CD14-positive monocyte (primary cell): Measurements from ENCODE around the gene LSM14B. TPM values are rescaled to one million over a fixed set of nuclear protein-coding genes. Genes with fewer than 3 reads are reported as not detected.
A peak's percentile ranks its signal among the peaks of the same experiment; 100 is the strongest.

Experiments
- DNase-seq, 3 donors: peaks; one replicate each; pipeline ENCODE4 v3.0.0-alpha.2; 2011 to 2022
- H2AFZ ChIP-seq: 2 replicates; pipeline ENCODE4 v1.6.0; 2012; ENCODE audit warnings: mild to moderate bottlenecking, low read depth, low read length, inconsistent platforms; ENCODE audit not compliant: insufficient read depth, poor library complexity, severe bottlenecking
- H3K27ac ChIP-seq, 2 donors: 1 replicate in 1 of 2; 2 replicates in 1 of 2; pipeline ENCODE4 v1.5.1; 2012 to 2013; ENCODE audit warnings: low read length in 2 of 2, control low read depth in 1 of 2, inconsistent platforms in 1 of 2, low read depth in 1 of 2, mild to moderate bottlenecking in 1 of 2
- H3K27me3 ChIP-seq, 2 donors: one replicate each; pipeline versions ENCODE4 v1.6.0 to v1.6.1; 2011 to 2013; ENCODE audit warnings: low read length in 2 of 2; ENCODE audit not compliant: control insufficient read depth in 2 of 2, insufficient read depth in 2 of 2
- H3K36me3 ChIP-seq, 2 donors: replicated peaks in 1 of 2; 1 replicate in 1 of 2; 2 replicates in 1 of 2; pipeline versions ENCODE4 v1.5.1 to v1.6.1; 2012 to 2013; ENCODE audit warnings: low read length in 2 of 2, control low read depth in 1 of 2, inconsistent platforms in 1 of 2, mild to moderate bottlenecking in 1 of 2; ENCODE audit not compliant: insufficient read depth in 2 of 2, control insufficient read depth in 1 of 2
- H3K4me1 ChIP-seq, 2 donors: 1 replicate in 1 of 2; 2 replicates in 1 of 2; pipeline versions ENCODE4 v1.5.1 to v1.6.1; 2012 to 2013; ENCODE audit warnings: low read length in 2 of 2, control low read depth in 1 of 2, inconsistent platforms in 1 of 2, mild to moderate bottlenecking in 1 of 2, moderate library complexity in 1 of 2; ENCODE audit not compliant: insufficient read depth in 2 of 2, control insufficient read depth in 1 of 2
- H3K4me2 ChIP-seq: replicated peaks from 2 replicates; pipeline ENCODE3; 2012; ENCODE audit warnings: low read length, moderate library complexity, mild to moderate bottlenecking; ENCODE audit not compliant: poor library complexity, severe bottlenecking; ENCODE audit errors: extremely low read depth
- H3K4me3 ChIP-seq, 3 experiments: fragments of 200-600 bp in 1 of 3; sonication (generic) in 1 of 3; replicated peaks in 1 of 3; 1 replicate in 2 of 3; 2 replicates in 1 of 3; pipeline ENCODE4 v1.5.1; 2011 to 2013; ENCODE audit warnings: low read length in 3 of 3, mild to moderate bottlenecking in 3 of 3, control low read depth in 2 of 3, low read depth in 2 of 3, inconsistent platforms in 1 of 3, moderate library complexity in 1 of 3
- H3K79me2 ChIP-seq: 2 replicates; pipeline ENCODE4 v1.6.0; 2012; ENCODE audit warnings: mild to moderate bottlenecking, control low read depth, inconsistent platforms, low read length, moderate library complexity; ENCODE audit not compliant: insufficient read depth
- H3K9ac ChIP-seq: 2 replicates; pipeline ENCODE4 v1.6.0; 2017; ENCODE audit warnings: low read length, mild to moderate bottlenecking; ENCODE audit not compliant: insufficient read depth, poor library complexity, severe bottlenecking
- H3K9me3 ChIP-seq, 2 donors: replicated peaks in 1 of 2; 1 replicate in 1 of 2; 2 replicates in 1 of 2; pipeline versions ENCODE4 v1.5.1 to v1.6.1; 2012 to 2013; ENCODE audit warnings: low read length in 2 of 2, control low read depth in 1 of 2; ENCODE audit not compliant: control insufficient read depth in 1 of 2, insufficient read depth in 1 of 2
- H4K20me1 ChIP-seq: 2 replicates; pipeline ENCODE4 v1.6.0; 2012; ENCODE audit warnings: mild to moderate bottlenecking, low read length, control low read depth, moderate library complexity; ENCODE audit not compliant: insufficient read depth
- H3K27ac Mint-ChIP-seq, 7 donors: one replicate each; pipeline ENCODE4 v1.8.0; 2020; ENCODE audit warnings: mild to moderate bottlenecking in 7 of 7, mixed read lengths in 7 of 7, moderate library complexity in 6 of 7, inconsistent platforms in 2 of 7
- H3K27me3 Mint-ChIP-seq, 3 donors: one replicate each; pipeline ENCODE4 v1.8.0; 2021 to 2022; ENCODE audit warnings: low read depth in 3 of 3, mild to moderate bottlenecking in 3 of 3, mixed read lengths in 3 of 3, moderate library complexity in 3 of 3, inconsistent platforms in 1 of 3
- H3K36me3 Mint-ChIP-seq, 2 donors: one replicate each; pipeline ENCODE4 v1.8.0; 2020; ENCODE audit warnings: mixed read lengths in 2 of 2, inconsistent platforms in 1 of 2, mild to moderate bottlenecking in 1 of 2
- H3K4me1 Mint-ChIP-seq: one replicate; pipeline ENCODE4 v1.8.0; 2020; ENCODE audit warnings: mild to moderate bottlenecking, mixed read lengths
- H3K4me3 Mint-ChIP-seq, 2 donors: one replicate each; pipeline ENCODE4 v1.8.0; 2020; ENCODE audit warnings: mild to moderate bottlenecking in 2 of 2, mixed read lengths in 2 of 2, moderate library complexity in 1 of 2
- H3K9me3 Mint-ChIP-seq, 7 donors: one replicate each; pipeline ENCODE4 v1.8.0; 2020 to 2022; ENCODE audit warnings: mixed read lengths in 7 of 7, mild to moderate bottlenecking in 6 of 7, moderate library complexity in 6 of 7, inconsistent platforms in 2 of 7
- WGBS: methylation state at CpG from one replicate; pipeline ENCODE4 v1.1.5; 2013; ENCODE audit warnings: missing lambda C conversion rate; ENCODE audit not compliant: insufficient coverage; 5-methylcytosine and 5-hydroxymethylcytosine counted together
- intact Hi-C, 2 donors: fragments of 100-400 bp; cut with micrococcal nuclease; formaldehyde crosslinking; loops; one replicate each; pipeline versions ENCODE4 v1.15.0 to v1.15.1; 2023
- polyA plus RNA-seq, 3 donors: library from polyadenylated mRNA; depleted of rRNA in 1 of 3; unstranded in 2 of 3; stranded (reverse) in 1 of 3; fragments of 300-500 nt in 2 of 3; fragments of >200 nt in 1 of 3; fragmentation: Illumina TruSeq in 2 of 3; gene quantifications; 1 replicate in 2 of 3; 2 replicates in 1 of 3; pipeline ENCODE4 v1.2.3, GENCODE V29; 2012 to 2021
- TF ChIP-seq, protein P1 (sequence below): fragments of 200-600 bp; IDR thresholded peaks from one replicate; pipeline ENCODE4 v1.8.0; 2022; ENCODE audit warnings: antibody characterized with exemption, mild to moderate bottlenecking

Gene LSM14B
- polyA plus RNA-seq, 3 donors: 1.0 to 33.5 (median 1.4) TPM

DNA sequence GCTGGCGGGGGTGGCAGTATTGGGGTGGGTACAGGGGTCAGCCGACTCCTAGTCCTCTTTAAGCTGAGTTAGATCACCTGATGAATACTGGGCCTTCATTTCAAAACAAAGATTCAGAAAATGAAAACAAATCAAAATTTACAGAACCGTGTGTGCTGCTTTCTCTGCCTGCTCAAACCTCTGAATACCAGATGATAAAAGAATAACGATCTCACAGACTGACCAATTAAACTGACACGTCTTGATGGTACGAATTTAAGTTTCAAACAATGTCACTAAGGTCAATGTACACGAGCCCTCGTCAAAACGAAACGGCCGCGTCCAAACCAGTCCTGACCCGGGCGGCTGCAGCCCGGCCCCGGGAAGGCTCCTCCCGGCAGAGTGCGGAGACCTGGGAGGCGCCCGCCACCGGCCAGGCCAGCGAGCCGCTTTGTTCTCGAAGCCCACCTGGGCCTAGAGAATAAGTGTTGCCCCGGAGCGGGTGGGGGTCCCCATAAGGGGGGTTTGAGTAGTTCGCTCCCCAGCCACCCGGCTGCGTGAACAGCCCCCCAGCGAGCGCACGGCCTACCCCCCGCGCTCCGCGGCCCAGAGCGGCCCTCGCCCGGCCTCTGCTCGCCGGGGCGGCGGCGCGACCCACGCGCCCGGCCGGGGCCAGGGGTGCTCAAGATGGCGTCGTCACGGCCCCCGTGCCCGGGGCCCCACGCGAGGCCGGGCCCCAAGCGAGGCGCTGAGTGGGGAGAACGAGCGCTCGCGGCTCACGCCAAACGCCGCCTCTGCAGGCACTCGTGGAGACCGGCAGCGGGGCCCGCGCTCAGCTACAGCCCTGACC is 20.2 kb downstream of the LSM14B start:
- Histone ChIP-seq H3K4me3 (peak overlapping the region; percentile 48 to 89 (median 69)), H3K9ac (peak overlapping the region; percentile 88), H3K4me2 (peak overlapping the region; percentile 95), H2AFZ (no peak overlapping the region), H3K36me3 (peaks cover 30 to 36% of the 10 kb centered on the region in 2 donors), H3K9me3 (no peaks in the 10 kb centered on the region), H3K27me3 (no peaks in the 10 kb centered on the region), H3K79me2 (peaks cover 87% of the 10 kb centered on the region), H3K27ac (peak overlapping the region; percentile 75 to 89), H4K20me1 (peaks cover 81% of the 10 kb centered on the region), H3K4me1 (peaks cover 27 to 35% of the 10 kb centered on the region in 2 donors)
- no peak for DNase-seq
- H3K9me3 Mint-ChIP-seq: peaks cover 0 to 3% (median 0%) of the 10 kb centered on the region in 7 donors
- TF ChIP-seq, protein P1, sequence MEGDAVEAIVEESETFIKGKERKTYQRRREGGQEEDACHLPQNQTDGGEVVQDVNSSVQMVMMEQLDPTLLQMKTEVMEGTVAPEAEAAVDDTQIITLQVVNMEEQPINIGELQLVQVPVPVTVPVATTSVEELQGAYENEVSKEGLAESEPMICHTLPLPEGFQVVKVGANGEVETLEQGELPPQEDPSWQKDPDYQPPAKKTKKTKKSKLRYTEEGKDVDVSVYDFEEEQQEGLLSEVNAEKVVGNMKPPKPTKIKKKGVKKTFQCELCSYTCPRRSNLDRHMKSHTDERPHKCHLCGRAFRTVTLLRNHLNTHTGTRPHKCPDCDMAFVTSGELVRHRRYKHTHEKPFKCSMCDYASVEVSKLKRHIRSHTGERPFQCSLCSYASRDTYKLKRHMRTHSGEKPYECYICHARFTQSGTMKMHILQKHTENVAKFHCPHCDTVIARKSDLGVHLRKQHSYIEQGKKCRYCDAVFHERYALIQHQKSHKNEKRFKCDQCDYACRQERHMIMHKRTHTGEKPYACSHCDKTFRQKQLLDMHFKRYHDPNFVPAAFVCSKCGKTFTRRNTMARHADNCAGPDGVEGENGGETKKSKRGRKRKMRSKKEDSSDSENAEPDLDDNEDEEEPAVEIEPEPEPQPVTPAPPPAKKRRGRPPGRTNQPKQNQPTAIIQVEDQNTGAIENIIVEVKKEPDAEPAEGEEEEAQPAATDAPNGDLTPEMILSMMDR: no peak
- WGBS: under 1% methylated on average over 68 of the region's 71 CpGs
- H3K27ac Mint-ChIP-seq: peak overlapping the region; percentile 90 to 97 (median 94)
- intact Hi-C loops: loop anchor here (2.0 to 10.0 kb wide), 8 partner anchors 38 to 1842 kb away; partner anchors contain the start of genes MTG2 (in 1 of the 2), OGFR (in 1 of the 2), OSBPL2 (in 1 of the 2) and PRPF6 (in 1 of the 2)
- no peaks in the 10 kb centered on the region for H3K27me3 Mint-ChIP-seq
- H3K4me1 Mint-ChIP-seq: peaks cover 41% of the 10 kb centered on the region
- peak overlapping the region; percentile 86 to 94 for H3K4me3 Mint-ChIP-seq
- H3K36me3 Mint-ChIP-seq: peaks cover 34 to 37% of the 10 kb centered on the region in 2 donors

DNA sequence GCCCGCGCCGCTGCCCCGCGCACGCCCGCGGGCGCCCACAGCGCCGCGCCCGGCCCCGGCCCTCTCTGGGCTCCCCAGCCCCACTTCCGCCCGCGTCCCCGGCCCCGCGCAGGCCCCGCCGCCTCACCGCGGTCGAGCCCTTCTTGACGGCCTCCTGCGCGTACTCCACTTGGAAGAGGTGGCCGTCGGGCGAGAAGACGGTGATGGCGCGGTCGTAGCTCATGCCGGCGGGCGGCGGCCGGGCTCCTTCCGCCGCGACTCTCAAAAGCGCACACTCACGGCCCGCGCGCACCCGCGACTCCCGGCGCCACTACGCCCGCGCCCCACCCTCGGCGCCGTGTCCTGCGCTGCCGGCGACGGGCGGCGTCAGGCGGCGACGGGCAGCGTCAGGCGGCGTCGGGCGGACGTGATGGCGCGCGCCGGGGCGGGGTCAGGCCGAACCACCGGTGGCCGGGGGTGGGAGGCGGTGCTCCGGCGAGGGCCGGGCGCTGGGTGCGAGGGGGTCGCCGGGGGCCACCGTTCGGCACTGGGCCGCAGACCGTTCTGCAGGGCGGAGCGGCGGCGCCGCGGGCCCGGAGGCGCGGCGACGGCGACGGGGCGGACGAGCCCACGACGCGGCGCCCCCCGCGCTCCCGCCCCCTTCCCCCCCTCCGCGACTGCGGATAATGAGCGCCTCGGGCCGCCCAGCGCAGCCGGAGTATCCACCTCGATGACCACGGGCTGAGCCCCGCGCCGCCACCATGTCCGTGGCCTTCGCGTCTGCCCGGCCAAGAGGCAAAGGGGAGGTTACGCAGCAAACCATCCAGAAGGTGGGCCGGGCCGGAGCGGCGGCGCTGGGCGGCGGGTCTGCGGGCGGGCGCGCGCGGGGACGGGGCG is 21.0 kb downstream of the LSM14B start, which contains the start of the genes PSMA7 and SS18L1:
TSS of gene PSMA7 (minus strand) at position 314 of the 876 bp plus-strand sequence. CDS start at position 223, 91 bp downstream.
TSS of gene SS18L1 (plus strand) at position 689 of the 876 bp plus-strand sequence. CDS start at position 741, 52 bp downstream.
- H3K4me3 ChIP-seq: peak within 1 kb of the TSS; percentile 60 to 89 (median 69)
- Mint-ChIP-seq H3K4me3 (peak within 1 kb of the TSS; percentile 89 to 94), H3K36me3 (peaks cover 26 to 28% of the 10 kb centered on the region in 2 donors)

More for the DNA sequence above, 21.0 kb downstream of the LSM14B start, which contains the start of the genes PSMA7 and SS18L1:
- H3K9me3 ChIP-seq: no peaks in the 10 kb centered on the region
- peaks cover 81% of the 10 kb centered on the region for H4K20me1 ChIP-seq
- peak within 1 kb of the TSS; percentile 75 to 89 for H3K27ac ChIP-seq
- H3K27ac Mint-ChIP-seq: peak within 1 kb of the TSS; percentile 90 to 97 (median 94)
- H3K9ac ChIP-seq: peak within 1 kb of the TSS; percentile 88
- TF ChIP-seq, protein P1: no peak
- H3K9me3 Mint-ChIP-seq: peaks cover 0 to under 1% (median 0%) of the 10 kb centered on the region in 7 donors
- H3K27me3 ChIP-seq: no peaks in the 10 kb centered on the region
- peaks cover 42% of the 10 kb centered on the region for H3K4me1 Mint-ChIP-seq
- peak within 1 kb of the TSS; percentile 95 for H3K4me2 ChIP-seq
- peaks cover 22 to 27% of the 10 kb centered on the region in 2 donors for H3K36me3 ChIP-seq
- no peaks in the 10 kb centered on the region for H3K27me3 Mint-ChIP-seq
- H3K79me2 ChIP-seq: peaks cover 86% of the 10 kb centered on the region
- peaks cover 27 to 35% of the 10 kb centered on the region in 2 donors for H3K4me1 ChIP-seq
- under 1% methylated on average over 143 of the region's 148 CpGs for WGBS
- intact Hi-C loops: loop anchor here (2.0 to 10.0 kb wide), 8 partner anchors 37 to 1841 kb away; partner anchors contain the start of genes MTG2 (in 1 of the 2), OGFR (in 1 of the 2), OSBPL2 (in 1 of the 2) and PRPF6 (in 1 of the 2)
- peak; percentile 82 to 89 (median 88) for DNase-seq
- no peak within 1 kb of the TSS for H2AFZ ChIP-seq
